Measurements from ENCODE around the gene TTC28. TPM values are rescaled to one million over a fixed set of nuclear protein-coding genes. Genes with fewer than 3 reads are reported as not detected.
A peak's percentile ranks its signal among the peaks of the same experiment; 100 is the strongest.

TTC28 gene
- total RNA-seq, 1 donor from 2014 or later: 23.2 TPM

GRCh38 chr22:28310299-28310698 lies 369.3 kb downstream of the TTC28 start:
- Histone ChIP-seq H3K27me3 (ENCODE audit: insufficient read depth, low read length) (no peaks in the 10 kb centered on the region), H4K20me1 (ENCODE audit: insufficient read depth, low read length) (no peaks in the 10 kb centered on the region), H3K4me3 (ENCODE audit: insufficient read depth, low read depth, low read length) (no peak overlapping the region), H3K4me1 (ENCODE audit: insufficient read depth, low read length) (no peaks in the 10 kb centered on the region), H3K79me2 (ENCODE audit: insufficient read depth, low read length) (no peaks in the 10 kb centered on the region), H3K9ac (ENCODE audit: low read length) (no peak overlapping the region), H3K27ac (ENCODE audit: low read depth, low read length) (no peak overlapping the region), H3K36me3 (ENCODE audit: insufficient read depth, low read length) (no peaks in the 10 kb centered on the region), H3K4me2 (ENCODE audit: low read length) (no peak overlapping the region), H2AFZ (ENCODE audit: low read depth, low read length) (no peak overlapping the region), H3K9me3 (ENCODE audit: insufficient read depth, low read depth, low read length) (no peaks in the 10 kb centered on the region)
- DNase-seq (ENCODE audit: low read depth) (no peak), FAIRE-seq (no peak)
- Mint-ChIP-seq H3K27me3 (ENCODE audit: low read depth, unreplicated experiment) (no peaks in the 10 kb centered on the region), H3K9me3 (ENCODE audit: unreplicated experiment) (peaks cover 9% of the 10 kb centered on the region), H3K27ac (ENCODE audit: unreplicated experiment) (no peak overlapping the region), H3K4me3 (ENCODE audit: unreplicated experiment) (no peak overlapping the region), H3K36me3 (ENCODE audit: low read depth, unreplicated experiment) (peaks cover under 1% of the 10 kb centered on the region), H3K4me1 (ENCODE audit: low read depth, unreplicated experiment) (no peaks in the 10 kb centered on the region)
- TF ChIP-seq CTCF (IDR thresholded peaks at IDR 0.05; ENCODE audit: insufficient read depth, low read depth, low read length) (no peak), EZH2 (IDR thresholded peaks at IDR 0.05; ENCODE audit: insufficient read depth, low read length) (no peak)

DNA sequence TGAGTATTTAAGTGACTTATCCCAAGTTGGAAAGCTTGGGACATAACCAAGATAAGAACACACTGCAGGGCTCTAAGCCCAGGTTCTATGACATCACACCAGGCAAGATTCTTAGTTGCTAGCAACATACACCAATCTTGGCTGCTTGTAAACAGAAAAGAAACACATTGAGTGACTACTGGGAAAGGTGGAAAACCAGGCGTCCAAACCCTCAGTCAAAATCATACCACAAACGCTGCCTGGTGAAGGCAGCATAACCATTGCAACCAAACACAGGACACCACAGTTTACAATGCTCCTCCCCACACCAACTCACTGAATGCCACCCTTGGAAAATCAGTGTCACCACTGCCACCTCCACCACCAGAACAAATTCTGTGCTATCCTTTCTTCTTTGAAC lies 379.9 kb downstream of the TTC28 start:
- no peak overlapping the region for H3K4me2 ChIP-seq (ENCODE audit: low read length)
- no peak overlapping the region for H3K27ac ChIP-seq (ENCODE audit: low read depth, low read length)
- H4K20me1 ChIP-seq (ENCODE audit: insufficient read depth, low read length): no peaks in the 10 kb centered on the region
- H3K36me3 ChIP-seq (ENCODE audit: insufficient read depth, low read length): no peaks in the 10 kb centered on the region
- no peaks in the 10 kb centered on the region for H3K9me3 ChIP-seq (ENCODE audit: insufficient read depth, low read depth, low read length)
- Mint-ChIP-seq H3K9me3 (ENCODE audit: unreplicated experiment) (no peaks in the 10 kb centered on the region), H3K27me3 (ENCODE audit: low read depth, unreplicated experiment) (peaks cover 9% of the 10 kb centered on the region), H3K27ac (ENCODE audit: unreplicated experiment) (no peak overlapping the region), H3K4me1 (ENCODE audit: low read depth, unreplicated experiment) (peaks cover 13% of the 10 kb centered on the region), H3K36me3 (ENCODE audit: low read depth, unreplicated experiment) (peaks cover 5% of the 10 kb centered on the region), H3K4me3 (ENCODE audit: unreplicated experiment) (no peak overlapping the region)
- H3K9ac ChIP-seq (ENCODE audit: low read length): no peak overlapping the region
- no peak overlapping the region for H2AFZ ChIP-seq (ENCODE audit: low read depth, low read length)
- DNase-seq (ENCODE audit: low read depth): peak; percentile 73
- no peaks in the 10 kb centered on the region for H3K79me2 ChIP-seq (ENCODE audit: insufficient read depth, low read length)
- H3K4me3 ChIP-seq (ENCODE audit: insufficient read depth, low read depth, low read length): no peak overlapping the region
- no peaks in the 10 kb centered on the region for H3K27me3 ChIP-seq (ENCODE audit: insufficient read depth, low read length)
- peak; percentile 39 for FAIRE-seq
- TF ChIP-seq CTCF (IDR thresholded peaks at IDR 0.05; ENCODE audit: insufficient read depth, low read depth, low read length) (no peak), EZH2 (IDR thresholded peaks at IDR 0.05; ENCODE audit: insufficient read depth, low read length) (no peak)
- no peaks in the 10 kb centered on the region for H3K4me1 ChIP-seq (ENCODE audit: insufficient read depth, low read length)

DNA sequence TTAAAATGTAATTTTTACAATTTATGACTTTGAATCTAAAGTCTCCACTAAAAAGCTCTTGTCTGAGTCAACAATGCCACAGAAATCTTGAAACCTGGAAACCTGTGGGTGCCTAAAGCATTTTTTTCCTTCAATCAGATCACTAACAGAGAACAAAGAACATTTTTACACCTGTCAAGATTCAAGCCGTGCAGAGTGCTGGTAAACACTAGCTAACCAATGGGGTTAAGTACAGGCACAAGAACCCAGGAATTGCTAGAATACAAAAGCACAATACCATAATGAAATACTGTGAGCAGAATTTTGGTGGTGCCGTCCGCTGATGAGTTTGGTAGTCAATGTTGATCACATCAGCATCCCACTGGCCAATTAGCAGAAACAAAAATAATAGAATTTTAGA lies 380.3 kb downstream of the TTC28 start:
- Mint-ChIP-seq H3K4me1 (ENCODE audit: low read depth, unreplicated experiment) (peaks cover 13% of the 10 kb centered on the region), H3K36me3 (ENCODE audit: low read depth, unreplicated experiment) (peaks cover 5% of the 10 kb centered on the region), H3K27me3 (ENCODE audit: low read depth, unreplicated experiment) (peaks cover 9% of the 10 kb centered on the region), H3K9me3 (ENCODE audit: unreplicated experiment) (no peaks in the 10 kb centered on the region), H3K4me3 (ENCODE audit: unreplicated experiment) (no peak overlapping the region), H3K27ac (ENCODE audit: unreplicated experiment) (no peak overlapping the region)
- no peaks in the 10 kb centered on the region for H3K79me2 ChIP-seq (ENCODE audit: insufficient read depth, low read length)
- H3K4me3 ChIP-seq (ENCODE audit: insufficient read depth, low read depth, low read length): no peak overlapping the region
- FAIRE-seq (no peak), DNase-seq (ENCODE audit: low read depth) (no peak)
- H3K36me3 ChIP-seq (ENCODE audit: insufficient read depth, low read length): no peaks in the 10 kb centered on the region
- H3K27me3 ChIP-seq (ENCODE audit: insufficient read depth, low read length): no peaks in the 10 kb centered on the region
- no peak overlapping the region for H2AFZ ChIP-seq (ENCODE audit: low read depth, low read length)
- no peaks in the 10 kb centered on the region for H4K20me1 ChIP-seq (ENCODE audit: insufficient read depth, low read length)
- H3K4me1 ChIP-seq (ENCODE audit: insufficient read depth, low read length): no peaks in the 10 kb centered on the region
- TF ChIP-seq EZH2 (IDR thresholded peaks at IDR 0.05; ENCODE audit: insufficient read depth, low read length): no peak
- no peak for TF ChIP-seq CTCF (IDR thresholded peaks at IDR 0.05; ENCODE audit: insufficient read depth, low read depth, low read length)
- H3K27ac ChIP-seq (ENCODE audit: low read depth, low read length): no peak overlapping the region
- H3K4me2 ChIP-seq (ENCODE audit: low read length): no peak overlapping the region
- no peaks in the 10 kb centered on the region for H3K9me3 ChIP-seq (ENCODE audit: insufficient read depth, low read depth, low read length)
- H3K9ac ChIP-seq (ENCODE audit: low read length): no peak overlapping the region
